ENCODE measurements around the gene CCS.

The CCS gene

GRCh38 chr11:66549696-66550095, 43.3 kb upstream of the CCS start:
- CTCF ChIA-PET = no interaction called here
- TF ChIP-seq FOXA1 (IDR thresholded peaks at IDR 0.05) (no peak), LEF1 (IDR thresholded peaks at IDR 0.05; ENCODE audit: borderline replicate concordance) (no peak), HDGF (IDR thresholded peaks at IDR 0.05; ENCODE audit: borderline replicate concordance) (no peak), FOXM1 (IDR thresholded peaks at IDR 0.05; ENCODE audit: borderline replicate concordance) (no peak), NFRKB (IDR thresholded peaks at IDR 0.05) (no peak), BHLHE40 (IDR thresholded peaks at IDR 0.05; ENCODE audit: borderline replicate concordance) (no peak), FOXK2 (IDR thresholded peaks at IDR 0.05) (no peak), SUZ12 (IDR thresholded peaks at IDR 0.05) (no peak), ARNT (IDR thresholded peaks at IDR 0.05) (no peak), CTBP1 (IDR thresholded peaks at IDR 0.05; ENCODE audit: borderline replicate concordance) (no peak), PKNOX1 (IDR thresholded peaks at IDR 0.05) (no peak), L3MBTL2 (conservative IDR thresholded peaks at IDR 0.05) (no peak), SP1 (IDR thresholded peaks at IDR 0.05) (no peak)
- POLR2A ChIA-PET = interaction anchor here (1.3 to 1.8 kb wide), 3 partner anchors 12 to 43 kb away, joined by 3 read pairs; partner anchors contain the start of genes CCDC87 and CTSF
- DNase-seq (ENCODE audit: extremely low spot score) = no peak

GRCh38 chr11:66550887-66551286, 42.1 kb upstream of the CCS start:
- ChIA-PET POLR2A (interaction anchor here (1.3 kb wide), 1 partner anchor 18 kb away, joined by 3 read pairs; the partner anchor contains the start of gene CTSF), CTCF (no interaction called here)
- no peak for DNase-seq (ENCODE audit: extremely low spot score)
- TF ChIP-seq LEF1 (IDR thresholded peaks at IDR 0.05; ENCODE audit: borderline replicate concordance) (no peak), ELF4 (IDR thresholded peaks at IDR 0.05) (no peak), FOXK2 (IDR thresholded peaks at IDR 0.05) (no peak), FOXM1 (IDR thresholded peaks at IDR 0.05; ENCODE audit: borderline replicate concordance) (no peak), ZNF384 (IDR thresholded peaks at IDR 0.05) (no peak), NFRKB (IDR thresholded peaks at IDR 0.05) (no peak), CTBP1 (IDR thresholded peaks at IDR 0.05; ENCODE audit: borderline replicate concordance) (no peak), SP1 (IDR thresholded peaks at IDR 0.05) (no peak)

GRCh38 chr11:66554602-66555001, 38.4 kb upstream of the CCS start:
- no peak for DNase-seq (ENCODE audit: extremely low spot score)
- POLR2A ChIA-PET = no interaction called here
- CTCF ChIA-PET = no interaction called here
- TF ChIP-seq NFRKB (IDR thresholded peaks at IDR 0.05) = no peak
- TF ChIP-seq ELF4 (IDR thresholded peaks at IDR 0.05) = no peak
- no peak for TF ChIP-seq PKNOX1 (IDR thresholded peaks at IDR 0.05)
- no peak for TF ChIP-seq FOXM1 (IDR thresholded peaks at IDR 0.05; ENCODE audit: borderline replicate concordance)
- no peak for TF ChIP-seq CTBP1 (IDR thresholded peaks at IDR 0.05; ENCODE audit: borderline replicate concordance)
- no peak for TF ChIP-seq ZNF384 (IDR thresholded peaks at IDR 0.05)
- no peak for TF ChIP-seq TARDBP (IDR thresholded peaks at IDR 0.05)
- TF ChIP-seq SP1 (IDR thresholded peaks at IDR 0.05) = no peak
- TF ChIP-seq SUZ12 (IDR thresholded peaks at IDR 0.05) = no peak
- no peak for TF ChIP-seq HDGF (IDR thresholded peaks at IDR 0.05; ENCODE audit: borderline replicate concordance)
- TF ChIP-seq LEF1 (IDR thresholded peaks at IDR 0.05; ENCODE audit: borderline replicate concordance) = no peak
- no peak for TF ChIP-seq L3MBTL2 (conservative IDR thresholded peaks at IDR 0.05)
- no peak for TF ChIP-seq FOXA1 (IDR thresholded peaks at IDR 0.05)
- no peak for TF ChIP-seq FOXK2 (IDR thresholded peaks at IDR 0.05)
- no peak for TF ChIP-seq BHLHE40 (IDR thresholded peaks at IDR 0.05; ENCODE audit: borderline replicate concordance)
- no peak for TF ChIP-seq ARNT (IDR thresholded peaks at IDR 0.05)

GRCh38 chr11:66555416-66555815, 37.6 kb upstream of the CCS start:
- DNase-seq (ENCODE audit: extremely low spot score) = no peak

GRCh38 chr11:66556086-66556485, 36.9 kb upstream of the CCS start:
- CTCF ChIA-PET = no interaction called here
- no peak for TF ChIP-seq FOXA1 (IDR thresholded peaks at IDR 0.05)
- no peak for TF ChIP-seq NFRKB (IDR thresholded peaks at IDR 0.05)
- no peak for TF ChIP-seq CTBP1 (IDR thresholded peaks at IDR 0.05; ENCODE audit: borderline replicate concordance)
- no peak for TF ChIP-seq ELF4 (IDR thresholded peaks at IDR 0.05)
- no peak for TF ChIP-seq L3MBTL2 (conservative IDR thresholded peaks at IDR 0.05)
- POLR2A ChIA-PET = no interaction called here
- DNase-seq (ENCODE audit: extremely low spot score) = no peak

More at GRCh38 chr11:66555416-66555815, 37.6 kb upstream of the CCS start:
- ChIA-PET POLR2A (interaction anchor here (0.8 kb wide), 1 partner anchor 19 kb away, joined by 3 read pairs; no protein-coding TSS in a partner anchor), CTCF (no interaction called here)
- no peak for TF ChIP-seq L3MBTL2 (conservative IDR thresholded peaks at IDR 0.05)
- no peak for TF ChIP-seq PKNOX1 (IDR thresholded peaks at IDR 0.05)
- TF ChIP-seq ARNT (IDR thresholded peaks at IDR 0.05) = no peak

- ChIA-PET POLR2A (interaction anchor here (1.3 kb wide), 1 partner anchor 11 kb away, joined by 3 read pairs; the partner anchor contains the start of gene CTSF), CTCF (no interaction called here)
- TF ChIP-seq ARNT (IDR thresholded peaks at IDR 0.05) (no peak), FOXK2 (IDR thresholded peaks at IDR 0.05) (no peak), NFRKB (IDR thresholded peaks at IDR 0.05) (no peak), HDGF (IDR thresholded peaks at IDR 0.05; ENCODE audit: borderline replicate concordance) (no peak), SUZ12 (IDR thresholded peaks at IDR 0.05) (no peak), CTBP1 (IDR thresholded peaks at IDR 0.05; ENCODE audit: borderline replicate concordance) (no peak), PKNOX1 (IDR thresholded peaks at IDR 0.05) (no peak), L3MBTL2 (conservative IDR thresholded peaks at IDR 0.05) (no peak), BHLHE40 (IDR thresholded peaks at IDR 0.05; ENCODE audit: borderline replicate concordance) (no peak), ELF4 (IDR thresholded peaks at IDR 0.05) (no peak), TARDBP (IDR thresholded peaks at IDR 0.05) (no peak), FOXM1 (IDR thresholded peaks at IDR 0.05; ENCODE audit: borderline replicate concordance) (no peak)
- no peak for DNase-seq (ENCODE audit: extremely low spot score)
Measured at GRCh38 chr11:66557733-66558326, 35.2 kb upstream of the CCS start.
